ENCODE data around the gene ROBO4. TPM values are rescaled to one million over a fixed set of nuclear protein-coding genes. Genes with fewer than 3 reads are reported as not detected.

The ROBO4 gene
- total RNA-seq, 1 donor from 2014 or later = 15.9 TPM

GRCh38 chr11:124877910-124878758 lies 19.5 kb downstream of the ROBO4 start:
- peak; percentile 69 for DNase-seq (ENCODE audit: low spot score)
- intact Hi-C loops (cut with DNase I) = loop anchor here (5.0 kb wide), 1 partner anchor 74 kb away; the partner anchor contains the start of gene CCDC15

GRCh38 chr11:124877631-124877909 lies 20.1 kb downstream of the ROBO4 start:
- DNase-seq (ENCODE audit: low spot score) = no peak
- intact Hi-C loops (cut with DNase I) = loop anchor here (5.0 kb wide), 1 partner anchor 75 kb away; the partner anchor contains the start of gene CCDC15

- intact Hi-C loops (cut with DNase I) = loop anchor here (5.0 kb wide), 1 partner anchor 75 kb away; the partner anchor contains the start of gene CCDC15
These were observed 20.6 kb downstream of the ROBO4 start for GRCh38 chr11:124876818-124877630.

GRCh38 chr11:124875943-124876817 lies 21.5 kb downstream of the ROBO4 start:
- DNase-seq (ENCODE audit: low spot score) = peak; percentile 91
- intact Hi-C loops (cut with DNase I) = loop anchor here (5.0 kb wide), 1 partner anchor 76 kb away; the partner anchor contains the start of gene CCDC15

More at GRCh38 chr11:124876818-124877630, 20.6 kb downstream of the ROBO4 start:
- DNase-seq (ENCODE audit: low spot score) = no peak

- no peak for DNase-seq (ENCODE audit: low spot score)
- intact Hi-C loops (cut with DNase I) = loop anchor here (5.0 kb wide), 1 partner anchor 77 kb away; the partner anchor contains the start of gene CCDC15
These were observed 22.3 kb downstream of the ROBO4 start for GRCh38 chr11:124875401-124875800.

GRCh38 chr11:124874571-124875255 lies 23.0 kb downstream of the ROBO4 start:
- no peak for DNase-seq (ENCODE audit: low spot score)
- intact Hi-C loops (cut with DNase I) = loop anchor here (5.0 kb wide), 1 partner anchor 78 kb away; the partner anchor contains the start of gene CCDC15

- DNase-seq (ENCODE audit: low spot score) = no peak
- intact Hi-C loops (cut with DNase I) = no loop called here
These were observed 23.7 kb downstream of the ROBO4 start for GRCh38 chr11:124873951-124874350.

- DNase-seq (ENCODE audit: low spot score) = no peak
- intact Hi-C loops (cut with DNase I) = no loop called here
These were observed 24.9 kb downstream of the ROBO4 start for GRCh38 chr11:124872741-124873140.

- intact Hi-C loops (cut with DNase I) = no loop called here
- DNase-seq (ENCODE audit: low spot score) = no peak
These were observed 25.4 kb downstream of the ROBO4 start for GRCh38 chr11:124872280-124872679.

- intact Hi-C loops (cut with DNase I) = no loop called here
These were observed 27.2 kb downstream of the ROBO4 start for GRCh38 chr11:124870430-124870829.

GRCh38 chr11:124869856-124870387 lies 27.7 kb downstream of the ROBO4 start:
- intact Hi-C loops (cut with DNase I) = no loop called here

More at GRCh38 chr11:124870430-124870829, 27.2 kb downstream of the ROBO4 start:
- no peak for DNase-seq (ENCODE audit: low spot score)

GRCh38 chr11:124869331-124869730 lies 28.3 kb downstream of the ROBO4 start:
- DNase-seq (ENCODE audit: low spot score) = no peak
- intact Hi-C loops (cut with DNase I) = no loop called here

More at GRCh38 chr11:124869856-124870387, 27.7 kb downstream of the ROBO4 start:
- DNase-seq (ENCODE audit: low spot score) = no peak

GRCh38 chr11:124868331-124869274 lies 29.1 kb downstream of the ROBO4 start:
- DNase-seq (ENCODE audit: low spot score) = no peak
- intact Hi-C loops (cut with DNase I) = no loop called here

GRCh38 chr11:124867700-124868099 lies 30.0 kb downstream of the ROBO4 start:
- DNase-seq (ENCODE audit: low spot score) = no peak
- intact Hi-C loops (cut with DNase I) = no loop called here

- DNase-seq (ENCODE audit: low spot score) = peak; percentile 70
- intact Hi-C loops (cut with DNase I) = no loop called here
These were observed 31.5 kb downstream of the ROBO4 start for GRCh38 chr11:124865902-124866851.

- intact Hi-C loops (cut with DNase I) = no loop called here
These were observed 32.3 kb downstream of the ROBO4 start, which contains the start of gene ROBO3 for GRCh38 chr11:124865181-124865901. Gene ROBO3 (plus strand): TSS chr11:124865432. CDS start chr11:124865578, 146 bp downstream.

More at GRCh38 chr11:124865181-124865901, 32.3 kb downstream of the ROBO4 start, which contains the start of gene ROBO3:
- DNase-seq (ENCODE audit: low spot score) = peak; percentile 68
